Astrocyte of the cerebellum (primary cell): Measurements from ENCODE around the gene RNF114.

Experiments used
- DNase-seq: peaks from one replicate; pipeline ENCODE4 v3.0.0-alpha.2; 2011; ENCODE audit warnings: low read depth
- H3K4me3 ChIP-seq: 2 replicates; pipeline ENCODE4 v1.5.1; 2011; ENCODE audit warnings: mild to moderate bottlenecking, low read depth, low read length, moderate library complexity
- in situ Hi-C: cut with HindIII; loops from 2 replicates; pipeline ENCODE4 v1.10.0; 2017; ENCODE audit warnings: low sequenced_read_pairs
- TF ChIP-seq, protein P1 (sequence below): IDR thresholded peaks from 2 replicates; pipeline ENCODE4 v1.5.1; 2012; ENCODE audit warnings: low read length, low read depth, moderate library complexity, mild to moderate bottlenecking; ENCODE audit errors: missing control alignments

The RNF114 gene

DNA sequence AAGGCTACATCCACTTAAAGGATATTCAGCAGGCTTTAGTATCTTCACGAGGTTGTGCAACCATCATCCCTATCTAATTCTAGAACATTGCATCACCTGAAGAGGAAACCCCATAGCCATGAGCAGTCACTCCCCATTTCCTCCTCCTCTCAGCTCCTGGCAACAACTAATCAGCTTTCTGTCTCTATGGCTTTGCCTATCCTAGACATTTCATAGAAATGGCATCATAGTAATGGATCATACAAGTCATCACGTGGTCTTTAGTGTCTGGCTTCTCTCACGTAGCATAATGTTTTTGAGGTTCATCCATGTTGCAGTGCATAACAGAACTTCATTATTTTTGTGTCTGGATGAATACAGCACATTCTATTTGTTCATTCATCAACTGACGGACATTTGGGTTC lies 67.1 kb downstream of the RNF114 start:
- DNase-seq: no peak
- TF ChIP-seq, protein P1, sequence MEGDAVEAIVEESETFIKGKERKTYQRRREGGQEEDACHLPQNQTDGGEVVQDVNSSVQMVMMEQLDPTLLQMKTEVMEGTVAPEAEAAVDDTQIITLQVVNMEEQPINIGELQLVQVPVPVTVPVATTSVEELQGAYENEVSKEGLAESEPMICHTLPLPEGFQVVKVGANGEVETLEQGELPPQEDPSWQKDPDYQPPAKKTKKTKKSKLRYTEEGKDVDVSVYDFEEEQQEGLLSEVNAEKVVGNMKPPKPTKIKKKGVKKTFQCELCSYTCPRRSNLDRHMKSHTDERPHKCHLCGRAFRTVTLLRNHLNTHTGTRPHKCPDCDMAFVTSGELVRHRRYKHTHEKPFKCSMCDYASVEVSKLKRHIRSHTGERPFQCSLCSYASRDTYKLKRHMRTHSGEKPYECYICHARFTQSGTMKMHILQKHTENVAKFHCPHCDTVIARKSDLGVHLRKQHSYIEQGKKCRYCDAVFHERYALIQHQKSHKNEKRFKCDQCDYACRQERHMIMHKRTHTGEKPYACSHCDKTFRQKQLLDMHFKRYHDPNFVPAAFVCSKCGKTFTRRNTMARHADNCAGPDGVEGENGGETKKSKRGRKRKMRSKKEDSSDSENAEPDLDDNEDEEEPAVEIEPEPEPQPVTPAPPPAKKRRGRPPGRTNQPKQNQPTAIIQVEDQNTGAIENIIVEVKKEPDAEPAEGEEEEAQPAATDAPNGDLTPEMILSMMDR: no peak
- in situ Hi-C loops: no loop called here

More for the DNA sequence above, 67.1 kb downstream of the RNF114 start:
- no peak overlapping the region for H3K4me3 ChIP-seq
